DOHH2 (cell line): ENCODE results near the gene DONSON.

Source experiments
- H3F3A ChIP-seq: fragments of 200-600 bp; sonication (generic), shearing (Covaris generic); 2 replicates; pipeline ENCODE4 v1.6.0; 2016; ENCODE audit warnings: antibody characterized with exemption, mild to moderate bottlenecking; ENCODE audit not compliant: control insufficient read depth, insufficient read depth
- H3K27ac ChIP-seq: fragments of 200-600 bp; sonication (generic); 2 replicates; pipeline ENCODE4 v1.5.1; 2014; ENCODE audit warnings: low read depth, mild to moderate bottlenecking, low read length, moderate library complexity
- H3K27me3 ChIP-seq: fragments of 200-600 bp; sonication (generic); 2 replicates; pipeline ENCODE4 v1.6.1; 2014; ENCODE audit warnings: mild to moderate bottlenecking, low read length, mixed read lengths; ENCODE audit not compliant: control insufficient read depth
- H3K36me3 ChIP-seq: fragments of 200-600 bp; sonication (generic); 2 replicates; pipeline ENCODE4 v1.6.1; 2014; ENCODE audit warnings: mild to moderate bottlenecking, low read length, moderate library complexity, mixed read lengths; ENCODE audit not compliant: control insufficient read depth
- H3K4me1 ChIP-seq: fragments of 200-600 bp; sonication (generic); 2 replicates; pipeline ENCODE4 v1.6.1; 2014; ENCODE audit warnings: mild to moderate bottlenecking, low read length, mixed read lengths; ENCODE audit not compliant: control insufficient read depth
- H3K4me2 ChIP-seq: fragments of 200-600 bp; sonication (generic); 2 replicates; pipeline ENCODE4 v1.6.0; 2014; ENCODE audit warnings: mild to moderate bottlenecking, low read length, moderate library complexity
- H3K4me3 ChIP-seq: fragments of 200-600 bp; sonication (generic); 2 replicates; pipeline ENCODE4 v1.5.1; 2014; ENCODE audit warnings: mild to moderate bottlenecking, low read length, mixed read lengths
- H3K79me2 ChIP-seq: fragments of 200-600 bp; sonication (generic); 2 replicates; pipeline ENCODE4 v1.6.1; 2014; ENCODE audit warnings: mild to moderate bottlenecking, low read length, mixed read lengths; ENCODE audit not compliant: control insufficient read depth
- H3K9me2 ChIP-seq: fragments of 200-600 bp; sonication (generic); replicated peaks from 2 replicates; pipeline ENCODE4 v1.6.1; 2014; ENCODE audit warnings: mild to moderate bottlenecking, low read length, mixed read lengths; ENCODE audit not compliant: control insufficient read depth
- H3K9me3 ChIP-seq: fragments of 200-600 bp; sonication (generic); 2 replicates; pipeline ENCODE4 v1.6.1; 2014; ENCODE audit warnings: antibody characterized with exemption, low read length, mixed read lengths; ENCODE audit not compliant: control insufficient read depth, insufficient read depth
- H4K20me1 ChIP-seq: fragments of 200-600 bp; sonication (generic); 2 replicates; pipeline ENCODE4 v1.6.0; 2014; ENCODE audit warnings: low read depth, mild to moderate bottlenecking, antibody characterized with exemption, low read length, moderate library complexity; ENCODE audit not compliant: control insufficient read depth, insufficient read depth
- EZH2phosphoT487 ChIP-seq: fragments of 200-600 bp; sonication (generic); IDR thresholded peaks from 2 replicates; pipeline ENCODE4 v1.6.1; 2017; ENCODE audit warnings: borderline replicate concordance, mild to moderate bottlenecking, antibody characterized with exemption, low read length, moderate library complexity, mixed read lengths
- TF ChIP-seq, protein P1 (sequence below): fragments of 200-600 bp; sonication (generic); IDR thresholded peaks from one replicate; pipeline ENCODE4 v1.5.1; 2014; ENCODE audit warnings: antibody characterized with exemption, mild to moderate bottlenecking, low read depth, low read length; ENCODE audit not compliant: poor library complexity, severe bottlenecking

DONSON gene

DNA sequence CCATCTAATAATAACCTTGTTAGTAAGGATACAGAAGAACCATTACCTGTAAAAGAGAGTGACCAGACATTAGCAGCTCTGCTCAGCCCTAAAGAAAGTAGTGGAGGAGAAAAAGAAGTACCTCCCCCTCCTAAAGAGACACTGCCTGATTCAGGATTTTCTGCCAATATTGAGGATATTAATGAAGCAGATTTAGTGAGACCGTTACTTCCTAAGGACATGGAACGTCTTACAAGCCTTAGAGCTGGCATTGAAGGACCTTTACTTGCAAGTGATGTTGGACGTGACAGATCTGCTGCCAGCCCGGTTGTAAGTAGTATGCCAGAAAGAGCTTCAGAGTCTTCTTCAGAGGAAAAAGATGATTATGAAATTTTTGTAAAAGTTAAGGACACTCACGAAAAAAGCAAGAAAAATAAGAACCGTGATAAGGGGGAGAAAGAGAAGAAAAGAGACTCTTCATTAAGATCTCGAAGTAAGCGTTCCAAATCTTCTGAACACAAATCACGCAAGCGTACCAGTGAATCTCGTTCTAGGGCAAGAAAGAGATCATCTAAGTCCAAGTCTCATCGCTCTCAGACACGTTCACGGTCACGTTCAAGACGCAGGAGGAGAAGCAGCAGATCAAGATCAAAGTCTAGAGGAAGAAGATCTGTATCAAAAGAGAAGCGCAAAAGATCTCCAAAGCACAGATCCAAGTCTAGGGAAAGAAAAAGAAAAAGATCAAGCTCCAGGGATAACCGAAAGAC lies 34.1 kb downstream of the DONSON start:
- H3F3A ChIP-seq = peaks cover 12% of the 10 kb centered on the region
- TF ChIP-seq, protein P1, sequence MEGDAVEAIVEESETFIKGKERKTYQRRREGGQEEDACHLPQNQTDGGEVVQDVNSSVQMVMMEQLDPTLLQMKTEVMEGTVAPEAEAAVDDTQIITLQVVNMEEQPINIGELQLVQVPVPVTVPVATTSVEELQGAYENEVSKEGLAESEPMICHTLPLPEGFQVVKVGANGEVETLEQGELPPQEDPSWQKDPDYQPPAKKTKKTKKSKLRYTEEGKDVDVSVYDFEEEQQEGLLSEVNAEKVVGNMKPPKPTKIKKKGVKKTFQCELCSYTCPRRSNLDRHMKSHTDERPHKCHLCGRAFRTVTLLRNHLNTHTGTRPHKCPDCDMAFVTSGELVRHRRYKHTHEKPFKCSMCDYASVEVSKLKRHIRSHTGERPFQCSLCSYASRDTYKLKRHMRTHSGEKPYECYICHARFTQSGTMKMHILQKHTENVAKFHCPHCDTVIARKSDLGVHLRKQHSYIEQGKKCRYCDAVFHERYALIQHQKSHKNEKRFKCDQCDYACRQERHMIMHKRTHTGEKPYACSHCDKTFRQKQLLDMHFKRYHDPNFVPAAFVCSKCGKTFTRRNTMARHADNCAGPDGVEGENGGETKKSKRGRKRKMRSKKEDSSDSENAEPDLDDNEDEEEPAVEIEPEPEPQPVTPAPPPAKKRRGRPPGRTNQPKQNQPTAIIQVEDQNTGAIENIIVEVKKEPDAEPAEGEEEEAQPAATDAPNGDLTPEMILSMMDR = no peak
- TF ChIP-seq EZH2phosphoT487 = no peak
- H4K20me1 ChIP-seq = peaks cover 45% of the 10 kb centered on the region
- H3K79me2 ChIP-seq = peaks cover 100% of the 10 kb centered on the region
- H3K9me2 ChIP-seq = no peaks in the 10 kb centered on the region
- no peak overlapping the region for H3K4me3 ChIP-seq
- no peaks in the 10 kb centered on the region for H3K4me1 ChIP-seq
- H3K27ac ChIP-seq = no peak overlapping the region
- no peaks in the 10 kb centered on the region for H3K9me3 ChIP-seq
- H3K36me3 ChIP-seq = peaks cover 98% of the 10 kb centered on the region
- no peaks in the 10 kb centered on the region for H3K27me3 ChIP-seq
- H3K4me2 ChIP-seq = no peak overlapping the region

- peaks cover 41% of the 10 kb centered on the region for H4K20me1 ChIP-seq
- H3K4me3 ChIP-seq = no peak overlapping the region
- H3K4me1 ChIP-seq = no peaks in the 10 kb centered on the region
- H3K9me2 ChIP-seq = no peaks in the 10 kb centered on the region
- peaks cover 9% of the 10 kb centered on the region for H3F3A ChIP-seq
- H3K4me2 ChIP-seq = no peak overlapping the region
- no peak overlapping the region for H3K27ac ChIP-seq
- H3K9me3 ChIP-seq = no peaks in the 10 kb centered on the region
- H3K27me3 ChIP-seq = no peaks in the 10 kb centered on the region
- H3K79me2 ChIP-seq = peaks cover 100% of the 10 kb centered on the region
- TF ChIP-seq, protein P1 = no peak
- no peak for TF ChIP-seq EZH2phosphoT487
- H3K36me3 ChIP-seq = peaks cover 98% of the 10 kb centered on the region
Measured at GRCh38 chr21:33552999-33553598, 35.4 kb downstream of the DONSON start.

DNA sequence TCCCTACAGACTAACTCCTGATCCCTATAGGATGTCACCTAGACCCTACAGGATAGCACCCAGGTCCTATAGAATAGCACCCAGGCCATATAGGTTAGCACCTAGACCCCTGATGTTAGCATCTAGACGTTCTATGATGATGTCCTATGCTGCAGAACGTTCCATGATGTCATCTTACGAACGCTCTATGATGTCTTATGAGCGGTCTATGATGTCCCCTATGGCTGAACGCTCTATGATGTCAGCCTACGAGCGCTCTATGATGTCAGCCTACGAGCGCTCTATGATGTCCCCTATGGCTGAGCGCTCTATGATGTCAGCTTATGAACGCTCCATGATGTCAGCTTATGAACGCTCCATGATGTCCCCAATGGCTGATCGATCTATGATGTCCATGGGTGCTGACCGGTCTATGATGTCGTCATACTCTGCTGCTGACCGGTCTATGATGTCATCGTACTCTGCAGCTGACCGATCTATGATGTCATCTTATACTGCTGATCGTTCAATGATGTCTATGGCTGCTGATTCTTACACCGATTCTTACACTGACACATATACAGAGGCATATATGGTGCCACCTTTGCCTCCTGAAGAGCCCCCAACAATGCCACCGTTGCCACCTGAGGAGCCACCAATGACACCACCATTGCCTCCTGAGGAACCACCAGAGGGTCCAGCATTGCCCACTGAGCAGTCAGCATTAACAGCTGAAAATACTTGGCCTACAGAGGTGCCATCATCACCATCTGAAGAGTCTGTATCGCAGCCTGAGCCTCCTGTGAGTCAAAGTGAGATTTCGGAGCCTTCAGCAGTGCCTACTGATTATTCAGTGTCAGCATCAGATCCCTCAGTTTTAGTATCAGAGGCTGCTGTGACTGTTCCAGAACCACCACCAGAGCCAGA lies 36.1 kb downstream of the DONSON start:
- H3K9me3 ChIP-seq = no peaks in the 10 kb centered on the region
- no peaks in the 10 kb centered on the region for H3K27me3 ChIP-seq
- no peak overlapping the region for H3K4me3 ChIP-seq
- H3K36me3 ChIP-seq = peaks cover 97% of the 10 kb centered on the region
- no peaks in the 10 kb centered on the region for H3K4me1 ChIP-seq
- peaks cover 100% of the 10 kb centered on the region for H3K79me2 ChIP-seq
- H3K9me2 ChIP-seq = no peaks in the 10 kb centered on the region
- peaks cover 41% of the 10 kb centered on the region for H4K20me1 ChIP-seq
- peaks cover 9% of the 10 kb centered on the region; the same call in 1 of the 2 replicates for H3F3A ChIP-seq
- H3K27ac ChIP-seq = no peak overlapping the region
- H3K4me2 ChIP-seq = no peak overlapping the region
- TF ChIP-seq EZH2phosphoT487 = no peak
- TF ChIP-seq, protein P1 = no peak
